Ovary (tissue), 3 donors: ENCODE measurements around the gene REXO4.

ENCODE experiments used
- CTCF ChIP-seq, 3 donors: fragments of 450-650 bp in 2 of 3; fragments of 200-600 bp in 1 of 3; IDR thresholded peaks; one replicate each; pipeline versions ENCODE4 v1.5.1 to v1.8.0; 2016 to 2022; ENCODE audit warnings: antibody characterized with exemption in 3 of 3, mild to moderate bottlenecking in 1 of 3
- POLR2A ChIP-seq: fragments of 450-650 bp; IDR thresholded peaks from one replicate; pipeline ENCODE4 v1.6.1; 2017; ENCODE audit warnings: antibody characterized with exemption, mild to moderate bottlenecking, moderate library complexity
- donor health status: DM: no; HTN: no; CAD: no.

GRCh38 chr9:133401588-133401987, 16.2 kb downstream of the REXO4 start:
- TF ChIP-seq CTCF (IDR thresholded peaks at IDR 0.05): no peak
- TF ChIP-seq POLR2A: no peak
